GM21447 (cell line): ENCODE measurements around the gene PIAS4.
A peak's percentile ranks its signal among the peaks of the same experiment; 100 is the strongest.
"Not testable (repeated sequence)": the region's sequence is repeated elsewhere in the genome, so short reads cannot be mapped to it uniquely, and the experiment has no call there.

ENCODE experiments used
- ATAC-seq: cut with Tn5 transposase; IDR thresholded peaks from one replicate; pipeline ENCODE4 v1.9.1; 2021; ENCODE audit not compliant: unreplicated experiment

The PIAS4 gene

GRCh38 chr19:4007021-4007835, at the start of gene PIAS4:
Gene PIAS4, plus strand, starts transcription at chr19:4007736. Its CDS starts 25 bp downstream, at chr19:4007761.
- peak; percentile 73 for ATAC-seq

GRCh38 chr19:3958836-3959765, 48.4 kb upstream of the PIAS4 start:
- ATAC-seq, result no peak

- ATAC-seq, result no peak
These were observed 47.8 kb upstream of the PIAS4 start for GRCh38 chr19:3959766-3960131.

GRCh38 chr19:3961007-3961406, 46.5 kb upstream of the PIAS4 start:
- ATAC-seq, result no peak

GRCh38 chr19:3963458-3964255, 43.9 kb upstream of the PIAS4 start:
- ATAC-seq, result no peak

- no peak for ATAC-seq
These were observed 43.0 kb upstream of the PIAS4 start for GRCh38 chr19:3964256-3965194.

- no peak for ATAC-seq
These were observed 41.2 kb upstream of the PIAS4 start for GRCh38 chr19:3966051-3967017.

GRCh38 chr19:3967983-3968382, 39.6 kb upstream of the PIAS4 start:
- not testable (repeated sequence) for ATAC-seq

GRCh38 chr19:3968556-3969434, 38.7 kb upstream of the PIAS4 start:
- ATAC-seq, result no peak

- no peak for ATAC-seq
These were observed 37.9 kb upstream of the PIAS4 start for GRCh38 chr19:3969435-3970312.

GRCh38 chr19:3970313-3970807, 37.2 kb upstream of the PIAS4 start:
- no peak for ATAC-seq

- ATAC-seq, result peak; percentile 85
These were observed 36.5 kb upstream of the PIAS4 start, which contains the start of gene DAPK3 for GRCh38 chr19:3970808-3971598. Gene DAPK3, minus strand, starts transcription at chr19:3971099. Its CDS starts 1,364 bp downstream, at chr19:3969735.

- no peak for ATAC-seq
These were observed 32.4 kb upstream of the PIAS4 start for GRCh38 chr19:3975144-3975543.

- ATAC-seq, result no peak
These were observed 31.9 kb upstream of the PIAS4 start for GRCh38 chr19:3975637-3976087.

- no peak for ATAC-seq
These were observed 30.9 kb upstream of the PIAS4 start for GRCh38 chr19:3976495-3977241.
